GM18511 (cell line): ENCODE measurements around the gene TXNDC16.
"Not testable (repeated sequence)": the region's sequence is repeated elsewhere in the genome, so short reads cannot be mapped to it uniquely, and the experiment has no call there.

ENCODE experiments used
- ATAC-seq: cut with Tn5 transposase; IDR thresholded peaks from one replicate; pipeline ENCODE4 v1.9.1; 2021; ENCODE audit warnings: mild to moderate bottlenecking, moderate library complexity; ENCODE audit not compliant: unreplicated experiment

Gene TXNDC16

GRCh38 chr14:52545584-52546317, 6.6 kb downstream of the TXNDC16 start:
- ATAC-seq, result no peak

- no peak for ATAC-seq
These were observed 13.7 kb downstream of the TXNDC16 start for GRCh38 chr14:52538623-52539022.

GRCh38 chr14:52536269-52536668, 16.0 kb downstream of the TXNDC16 start:
- ATAC-seq, result no peak

- ATAC-seq, result no peak
These were observed 20.8 kb downstream of the TXNDC16 start for GRCh38 chr14:52531481-52531880.

GRCh38 chr14:52527052-52527451, 25.3 kb downstream of the TXNDC16 start:
- ATAC-seq, result no peak

GRCh38 chr14:52522581-52523345, 29.5 kb downstream of the TXNDC16 start:
- ATAC-seq, result no peak

- no peak for ATAC-seq
These were observed 30.3 kb downstream of the TXNDC16 start for GRCh38 chr14:52522033-52522432.

GRCh38 chr14:52514046-52514811, 38.1 kb downstream of the TXNDC16 start:
- no peak for ATAC-seq

GRCh38 chr14:52513249-52513648, 39.1 kb downstream of the TXNDC16 start:
- ATAC-seq, result no peak

- ATAC-seq, result no peak
These were observed 57.9 kb downstream of the TXNDC16 start for GRCh38 chr14:52494444-52494843.

GRCh38 chr14:52485350-52485960, 66.8 kb downstream of the TXNDC16 start:
- ATAC-seq, result no peak

GRCh38 chr14:52481864-52482263, 70.4 kb downstream of the TXNDC16 start:
- ATAC-seq, result no peak

- no peak for ATAC-seq
These were observed 78.7 kb downstream of the TXNDC16 start for GRCh38 chr14:52473557-52473956.

GRCh38 chr14:52472728-52473127, 79.6 kb downstream of the TXNDC16 start:
- no peak for ATAC-seq

- ATAC-seq, result not testable (repeated sequence)
These were observed 80.1 kb downstream of the TXNDC16 start for GRCh38 chr14:52472251-52472650.

- ATAC-seq, result no peak
These were observed 84.6 kb downstream of the TXNDC16 start for GRCh38 chr14:52467515-52468266.

GRCh38 chr14:52464175-52464574, 88.1 kb downstream of the TXNDC16 start:
- ATAC-seq, result no peak

GRCh38 chr14:52463375-52463774, 88.9 kb downstream of the TXNDC16 start:
- ATAC-seq, result no peak

GRCh38 chr14:52461721-52462120, 90.6 kb downstream of the TXNDC16 start:
- ATAC-seq, result no peak

- no peak for ATAC-seq
These were observed 93.6 kb downstream of the TXNDC16 start for GRCh38 chr14:52458721-52459085.
